ENCODE results near the gene HHATL. TPM values are rescaled to one million over a fixed set of nuclear protein-coding genes. Genes with fewer than 3 reads are reported as not detected.

Gene HHATL
- total and polyA plus RNA-seq, 2 donors (not counting 1 experiment from before 2014, with no cell fraction given), result not detected

- Histone ChIP-seq H3K79me2 (ENCODE audit: control insufficient read depth, insufficient read depth, low read length) (peaks cover 28% of the 10 kb centered on the region), H3K9ac (ENCODE audit: insufficient read depth, low read length) (no peak overlapping the region), H3K4me2 (ENCODE audit: extremely low read depth, insufficient read depth, low read length) (no peak overlapping the region), H3K4me1 (ENCODE audit: control insufficient read depth, extremely low read depth, insufficient read depth, low read length) (peaks cover 28% of the 10 kb centered on the region), H3K4me3 (replicated peaks in 1 of 4; ENCODE audit: control extremely low read depth in 1 of 4, insufficient read depth in 1 of 4, low read depth in 3 of 4, low read length in 4 of 4) (no peak overlapping the region), H4K20me1 (ENCODE audit: control insufficient read depth, extremely low read depth, insufficient read depth, low read length) (no peaks in the 10 kb centered on the region), H3K36me3 (ENCODE audit: control insufficient read depth, insufficient read depth, low read length) (peaks cover 18% of the 10 kb centered on the region), H3K27me3 (ENCODE audit: control insufficient read depth, insufficient read depth, low read length) (no peaks in the 10 kb centered on the region), H3K9me3 (ENCODE audit: control insufficient read depth, insufficient read depth, low read depth, low read length) (no peaks in the 10 kb centered on the region), H2AFZ (ENCODE audit: low read length) (no peak overlapping the region), H3K27ac (ENCODE audit: insufficient read depth, low read length) (no peak overlapping the region)
- no peak for TF ChIP-seq CTCF (conservative IDR thresholded peaks at IDR 0.05 in 1 of 2, IDR thresholded peaks at IDR 0.05 in 1 of 2; ENCODE audit: low read depth in 1 of 2, low read length in 2 of 2)
- no peak for TF ChIP-seq EZH2 (IDR thresholded peaks at IDR 0.05; ENCODE audit: low read length, missing control alignments)
- no peak for DNase-seq (ENCODE audit: low read depth in 2 of 2)
Observed at GRCh38 chr3:42656680-42657610, 45.7 kb downstream of the HHATL start.

- H4K20me1 ChIP-seq (ENCODE audit: control insufficient read depth, extremely low read depth, insufficient read depth, low read length), result no peaks in the 10 kb centered on the region
- H3K79me2 ChIP-seq (ENCODE audit: control insufficient read depth, insufficient read depth, low read length), result peaks cover 28% of the 10 kb centered on the region
- peak; percentile 48 to 70 for DNase-seq (ENCODE audit: low read depth in 2 of 2)
- TF ChIP-seq EZH2 (IDR thresholded peaks at IDR 0.05; ENCODE audit: low read length, missing control alignments) (no peak), CTCF (conservative IDR thresholded peaks at IDR 0.05 in 1 of 2, IDR thresholded peaks at IDR 0.05 in 1 of 2; ENCODE audit: low read depth in 1 of 2, low read length in 2 of 2) (no peak)
- H2AFZ ChIP-seq (ENCODE audit: low read length), result no peak overlapping the region
- H3K27ac ChIP-seq (ENCODE audit: insufficient read depth, low read length), result no peak overlapping the region
- H3K9ac ChIP-seq (ENCODE audit: insufficient read depth, low read length), result no peak overlapping the region
- peak overlapping the region in 1 of 4 experiments; percentile 82 for H3K4me3 ChIP-seq (replicated peaks in 1 of 4; ENCODE audit: control extremely low read depth in 1 of 4, insufficient read depth in 1 of 4, low read depth in 3 of 4, low read length in 4 of 4)
- peaks cover 16% of the 10 kb centered on the region for H3K36me3 ChIP-seq (ENCODE audit: control insufficient read depth, insufficient read depth, low read length)
- H3K4me2 ChIP-seq (ENCODE audit: extremely low read depth, insufficient read depth, low read length), result peak overlapping the region; percentile 84
- H3K9me3 ChIP-seq (ENCODE audit: control insufficient read depth, insufficient read depth, low read depth, low read length), result no peaks in the 10 kb centered on the region
- H3K27me3 ChIP-seq (ENCODE audit: control insufficient read depth, insufficient read depth, low read length), result no peaks in the 10 kb centered on the region
- H3K4me1 ChIP-seq (ENCODE audit: control insufficient read depth, extremely low read depth, insufficient read depth, low read length), result peaks cover 34% of the 10 kb centered on the region
Observed at GRCh38 chr3:42655980-42656679, 46.5 kb downstream of the HHATL start.

DNA sequence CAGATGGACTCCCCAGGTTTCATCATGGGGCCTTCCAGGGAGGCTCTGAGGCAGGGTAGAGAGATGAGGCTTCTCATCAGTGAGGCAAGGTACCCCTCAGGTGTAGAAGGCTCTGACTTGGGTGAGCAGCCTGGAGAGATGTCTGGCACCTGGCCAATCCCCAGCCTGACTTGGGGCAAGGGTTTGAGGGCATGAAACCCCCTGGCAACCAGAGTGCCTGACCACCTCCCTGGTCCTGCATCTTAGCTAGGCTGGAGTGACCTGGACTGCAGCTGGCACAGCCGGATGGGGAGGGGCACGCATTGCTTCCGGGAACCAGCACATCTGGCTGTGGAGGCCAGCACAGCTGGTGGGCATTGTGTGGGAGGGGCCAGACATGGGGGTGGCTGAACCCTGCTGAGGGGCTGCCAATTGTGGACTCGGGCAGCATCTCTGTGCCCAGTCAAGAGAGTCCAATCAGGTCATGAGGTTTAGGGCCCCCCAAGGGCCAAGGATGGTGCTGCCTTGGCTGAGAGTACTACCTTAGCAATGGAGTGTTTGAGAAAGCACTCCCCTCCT lies 47.2 kb downstream of the HHATL start:
- Histone ChIP-seq H3K9ac (ENCODE audit: insufficient read depth, low read length) (peak overlapping the region; percentile 80), H3K4me1 (ENCODE audit: control insufficient read depth, extremely low read depth, insufficient read depth, low read length) (peaks cover 37% of the 10 kb centered on the region), H3K4me2 (ENCODE audit: extremely low read depth, insufficient read depth, low read length) (peak overlapping the region; percentile 84), H4K20me1 (ENCODE audit: control insufficient read depth, extremely low read depth, insufficient read depth, low read length) (no peaks in the 10 kb centered on the region), H3K27ac (ENCODE audit: insufficient read depth, low read length) (peak overlapping the region; percentile 62), H3K4me3 (replicated peaks in 1 of 4; ENCODE audit: control extremely low read depth in 1 of 4, insufficient read depth in 1 of 4, low read depth in 3 of 4, low read length in 4 of 4) (peak overlapping the region; percentile 60 to 82 (median 70)), H2AFZ (ENCODE audit: low read length) (no peak overlapping the region), H3K79me2 (ENCODE audit: control insufficient read depth, insufficient read depth, low read length) (peaks cover 30% of the 10 kb centered on the region), H3K27me3 (ENCODE audit: control insufficient read depth, insufficient read depth, low read length) (no peaks in the 10 kb centered on the region), H3K9me3 (ENCODE audit: control insufficient read depth, insufficient read depth, low read depth, low read length) (no peaks in the 10 kb centered on the region), H3K36me3 (ENCODE audit: control insufficient read depth, insufficient read depth, low read length) (peaks cover 16% of the 10 kb centered on the region)
- TF ChIP-seq CTCF (conservative IDR thresholded peaks at IDR 0.05 in 1 of 2, IDR thresholded peaks at IDR 0.05 in 1 of 2; ENCODE audit: low read depth in 1 of 2, low read length in 2 of 2) (no peak), EZH2 (IDR thresholded peaks at IDR 0.05; ENCODE audit: low read length, missing control alignments) (no peak)
- DNase-seq (ENCODE audit: low read depth in 2 of 2), result peak in 1 of 2 donors; percentile 30

Measured in fibroblast of lung (primary cell).